ENCODE measurements around the gene MARS2.
"Not testable (repeated sequence)": the region's sequence is repeated elsewhere in the genome, so short reads cannot be mapped to it uniquely, and the experiment has no call there.

MARS2 gene

GRCh38 chr2:197705121-197705911 is at the start of gene MARS2:
Gene MARS2 (plus strand): TSS chr2:197705369. CDS start chr2:197705406, 37 bp downstream.
- H3K9me3 Mint-ChIP-seq = no peaks in the 10 kb centered on the region
- no peaks in the 10 kb centered on the region for H3K27me3 Mint-ChIP-seq
- peak within 1 kb of the TSS; percentile 94 for H3K27ac Mint-ChIP-seq
- H3K4me3 Mint-ChIP-seq = peak within 1 kb of the TSS; percentile 96
- peaks cover 20% of the 10 kb centered on the region for H3K36me3 Mint-ChIP-seq
- peaks cover 33% of the 10 kb centered on the region for H3K4me1 Mint-ChIP-seq

GRCh38 chr2:197657562-197657961 is 47.6 kb upstream of the MARS2 start:
- H3K9me3 Mint-ChIP-seq = no peaks in the 10 kb centered on the region
- no peak overlapping the region for H3K4me3 Mint-ChIP-seq
- H3K27ac Mint-ChIP-seq = no peak overlapping the region
- H3K4me1 Mint-ChIP-seq = no peaks in the 10 kb centered on the region
- no peaks in the 10 kb centered on the region for H3K27me3 Mint-ChIP-seq
- no peaks in the 10 kb centered on the region for H3K36me3 Mint-ChIP-seq

GRCh38 chr2:197661626-197662025 is 43.5 kb upstream of the MARS2 start:
- H3K27me3 Mint-ChIP-seq = no peaks in the 10 kb centered on the region
- H3K4me1 Mint-ChIP-seq = no peaks in the 10 kb centered on the region
- no peak overlapping the region for H3K4me3 Mint-ChIP-seq
- H3K27ac Mint-ChIP-seq = no peak overlapping the region
- H3K36me3 Mint-ChIP-seq = peaks cover 4% of the 10 kb centered on the region
- H3K9me3 Mint-ChIP-seq = peaks cover 5% of the 10 kb centered on the region

GRCh38 chr2:197666277-197666676 is 38.9 kb upstream of the MARS2 start:
- peaks cover 10% of the 10 kb centered on the region for H3K36me3 Mint-ChIP-seq
- H3K27me3 Mint-ChIP-seq = peaks cover 2% of the 10 kb centered on the region
- peaks cover 17% of the 10 kb centered on the region for H3K9me3 Mint-ChIP-seq
- H3K4me3 Mint-ChIP-seq = no peak overlapping the region
- H3K4me1 Mint-ChIP-seq = no peaks in the 10 kb centered on the region
- no peak overlapping the region for H3K27ac Mint-ChIP-seq

- Mint-ChIP-seq H3K4me1 (no peaks in the 10 kb centered on the region), H3K4me3 (no peak overlapping the region), H3K36me3 (peaks cover 10% of the 10 kb centered on the region), H3K9me3 (peaks cover 17% of the 10 kb centered on the region), H3K27me3 (peaks cover 4% of the 10 kb centered on the region), H3K27ac (no peak overlapping the region)
Observed at GRCh38 chr2:197668296-197668695, 36.9 kb upstream of the MARS2 start.

GRCh38 chr2:197669077-197669476 is 36.1 kb upstream of the MARS2 start:
- no peak overlapping the region for H3K27ac Mint-ChIP-seq
- peaks cover 4% of the 10 kb centered on the region for H3K27me3 Mint-ChIP-seq
- peaks cover 10% of the 10 kb centered on the region for H3K36me3 Mint-ChIP-seq
- H3K4me3 Mint-ChIP-seq = no peak overlapping the region
- peaks cover 17% of the 10 kb centered on the region for H3K9me3 Mint-ChIP-seq
- H3K4me1 Mint-ChIP-seq = no peaks in the 10 kb centered on the region

- Mint-ChIP-seq H3K4me1 (no peaks in the 10 kb centered on the region), H3K27me3 (peaks cover 11% of the 10 kb centered on the region), H3K36me3 (peaks cover 2% of the 10 kb centered on the region), H3K9me3 (peaks cover 8% of the 10 kb centered on the region), H3K4me3 (no peak overlapping the region), H3K27ac (no peak overlapping the region)
Observed at GRCh38 chr2:197672371-197672893, 32.7 kb upstream of the MARS2 start.

GRCh38 chr2:197673106-197673505 is 32.1 kb upstream of the MARS2 start:
- Mint-ChIP-seq H3K4me3 (no peak overlapping the region), H3K9me3 (peaks cover 5% of the 10 kb centered on the region), H3K36me3 (peaks cover 1% of the 10 kb centered on the region), H3K4me1 (no peaks in the 10 kb centered on the region), H3K27me3 (peaks cover 12% of the 10 kb centered on the region), H3K27ac (no peak overlapping the region)

- Mint-ChIP-seq H3K27ac (no peak overlapping the region), H3K4me3 (no peak overlapping the region), H3K36me3 (peaks cover 1% of the 10 kb centered on the region), H3K4me1 (no peaks in the 10 kb centered on the region), H3K9me3 (peaks cover 5% of the 10 kb centered on the region), H3K27me3 (peaks cover 12% of the 10 kb centered on the region)
Observed at GRCh38 chr2:197673606-197674005, 31.6 kb upstream of the MARS2 start.

GRCh38 chr2:197674060-197674459 is 31.1 kb upstream of the MARS2 start:
- Mint-ChIP-seq H3K4me1 (no peaks in the 10 kb centered on the region), H3K36me3 (peaks cover 1% of the 10 kb centered on the region), H3K27me3 (peaks cover 12% of the 10 kb centered on the region), H3K4me3 (no peak overlapping the region), H3K27ac (no peak overlapping the region), H3K9me3 (peaks cover under 1% of the 10 kb centered on the region)

- Mint-ChIP-seq H3K27ac (no peak overlapping the region), H3K27me3 (peaks cover 12% of the 10 kb centered on the region), H3K36me3 (peaks cover 1% of the 10 kb centered on the region), H3K9me3 (no peaks in the 10 kb centered on the region), H3K4me3 (no peak overlapping the region), H3K4me1 (no peaks in the 10 kb centered on the region)
Observed at GRCh38 chr2:197674591-197674990, 30.6 kb upstream of the MARS2 start.

- H3K4me3 Mint-ChIP-seq = no peak within 1 kb of the TSS
- H3K36me3 Mint-ChIP-seq = no peaks in the 10 kb centered on the region
- no peak within 1 kb of the TSS for H3K27ac Mint-ChIP-seq
- H3K4me1 Mint-ChIP-seq = no peaks in the 10 kb centered on the region
- no peaks in the 10 kb centered on the region for H3K9me3 Mint-ChIP-seq
- peaks cover 11% of the 10 kb centered on the region for H3K27me3 Mint-ChIP-seq
Observed at GRCh38 chr2:197675246-197675645, 29.9 kb upstream of the MARS2 start, which contains the start of gene RFTN2. Gene RFTN2 (minus strand): TSS chr2:197675587. CDS start chr2:197675458, 129 bp downstream.

GRCh38 chr2:197675711-197676188 is 29.4 kb upstream of the MARS2 start:
- Mint-ChIP-seq H3K27ac (no peak overlapping the region), H3K27me3 (peaks cover 11% of the 10 kb centered on the region), H3K36me3 (no peaks in the 10 kb centered on the region), H3K4me3 (no peak overlapping the region), H3K9me3 (no peaks in the 10 kb centered on the region), H3K4me1 (no peaks in the 10 kb centered on the region)

GRCh38 chr2:197677056-197677455 is 28.1 kb upstream of the MARS2 start:
- Mint-ChIP-seq H3K4me1 (no peaks in the 10 kb centered on the region), H3K36me3 (no peaks in the 10 kb centered on the region), H3K27ac (no peak overlapping the region), H3K9me3 (no peaks in the 10 kb centered on the region), H3K27me3 (peaks cover 11% of the 10 kb centered on the region), H3K4me3 (no peak overlapping the region)

- Mint-ChIP-seq H3K4me1 (no peaks in the 10 kb centered on the region), H3K36me3 (no peaks in the 10 kb centered on the region), H3K9me3 (no peaks in the 10 kb centered on the region), H3K27ac (no peak overlapping the region), H3K27me3 (peaks cover 11% of the 10 kb centered on the region), H3K4me3 (no peak overlapping the region)
Observed at GRCh38 chr2:197677483-197677882, 27.7 kb upstream of the MARS2 start.

GRCh38 chr2:197695206-197695605 is 10.0 kb upstream of the MARS2 start:
- H3K36me3 Mint-ChIP-seq, H3K27me3 Mint-ChIP-seq, H3K27ac Mint-ChIP-seq, H3K4me3 Mint-ChIP-seq, H3K4me1 Mint-ChIP-seq, H3K9me3 Mint-ChIP-seq: not testable (repeated sequence)

Data from activated naive CD4-positive, alpha-beta T cell treated with anti-CD3 and anti-CD28 coated beads, Interleukin-2, amount 50 U/mL, for 24 hours (primary cell).